Liver (tissue), 9 donors: Measurements from ENCODE around the gene LKAAEAR1. TPM values are rescaled to one million over a fixed set of nuclear protein-coding genes. Genes with fewer than 3 reads are reported as not detected.

Source experiments
- DNase-seq: peaks from one replicate; pipeline ENCODE4 v3.0.0-alpha.2; 2017; ENCODE audit warnings: low spot score
- H3K27ac ChIP-seq, 2 donors: one replicate each; pipeline ENCODE4 v1.7.0; 2013; ENCODE audit warnings: inconsistent platforms in 2 of 2, low read length in 2 of 2, control low read depth in 1 of 2, low read depth in 1 of 2, mild to moderate bottlenecking in 1 of 2
- H3K27me3 ChIP-seq, 4 donors: one replicate each; pipeline versions ENCODE4 v1.6.1 to v1.7.0; 2013; ENCODE audit warnings: low read length in 3 of 4, inconsistent platforms in 1 of 4, mild to moderate bottlenecking in 1 of 4, moderate library complexity in 1 of 4; ENCODE audit not compliant: control insufficient read depth in 4 of 4, insufficient read depth in 4 of 4
- H3K36me3 ChIP-seq, 4 donors: one replicate each; pipeline versions ENCODE4 v1.6.1 to v1.7.0; 2013; ENCODE audit warnings: low read length in 3 of 4, mild to moderate bottlenecking in 3 of 4, low read depth in 1 of 4, moderate library complexity in 1 of 4; ENCODE audit not compliant: control insufficient read depth in 4 of 4, insufficient read depth in 3 of 4
- H3K4me1 ChIP-seq, 4 donors: one replicate each; pipeline versions ENCODE4 v1.6.1 to v1.7.0; 2013; ENCODE audit warnings: low read length in 3 of 4, mild to moderate bottlenecking in 3 of 4, moderate library complexity in 1 of 4; ENCODE audit not compliant: control insufficient read depth in 4 of 4, insufficient read depth in 4 of 4
- H3K4me3 ChIP-seq, 3 donors: one replicate each; pipeline versions ENCODE4 v1.6.1 to v1.7.0; 2013; ENCODE audit warnings: low read length in 3 of 3, control low read depth in 1 of 3, low read depth in 1 of 3, mild to moderate bottlenecking in 1 of 3
- H3K9ac ChIP-seq, 2 donors: one replicate each; pipeline ENCODE4 v1.7.0; 2013; ENCODE audit warnings: low read length in 2 of 2, mild to moderate bottlenecking in 2 of 2, moderate library complexity in 2 of 2, control low read depth in 1 of 2, low read depth in 1 of 2
- H3K9me3 ChIP-seq, 4 donors: one replicate each; pipeline versions ENCODE4 v1.6.1 to v1.7.0; 2013; ENCODE audit warnings: low read length in 3 of 4; ENCODE audit not compliant: control insufficient read depth in 4 of 4
- ATF3 ChIP-seq: IDR thresholded peaks from 2 replicates; pipeline ENCODE4 v1.6.1; 2016; ENCODE audit warnings: antibody characterized with exemption
- CTCF ChIP-seq: fragments of 150-350 bp; IDR thresholded peaks from 2 replicates; pipeline ENCODE4 v1.5.1; 2017; ENCODE audit warnings: improper control_type of control experiment, low read depth, low read length; ENCODE audit not compliant: missing input control
- EGR1 ChIP-seq, 2 donors: IDR thresholded peaks; 2 replicates each; pipeline ENCODE4 v1.6.1; 2016 to 2018; ENCODE audit warnings: antibody characterized with exemption in 2 of 2, low read depth in 2 of 2
- FOXA1 ChIP-seq: IDR thresholded peaks from 2 replicates; pipeline ENCODE4 v1.6.1; 2016; ENCODE audit warnings: antibody characterized with exemption
- FOXA2 ChIP-seq: IDR thresholded peaks from 2 replicates; pipeline ENCODE4 v1.6.1; 2016; ENCODE audit warnings: antibody characterized with exemption
- GABPA ChIP-seq, 2 donors: IDR thresholded peaks in 1 of 2; conservative IDR thresholded peaks in 1 of 2; 2 replicates each; pipeline ENCODE4 v1.6.1; 2016; ENCODE audit warnings: antibody characterized with exemption in 2 of 2, mild to moderate bottlenecking in 1 of 2, moderate library complexity in 1 of 2
- HNF4A ChIP-seq, 2 donors: conservative IDR thresholded peaks; 2 replicates each; pipeline ENCODE4 v1.6.1; 2016; ENCODE audit warnings: antibody characterized with exemption in 2 of 2, mild to moderate bottlenecking in 2 of 2
- HNF4G ChIP-seq: IDR thresholded peaks from 2 replicates; pipeline ENCODE4 v1.6.1; 2016; ENCODE audit warnings: antibody characterized with exemption
- JUND ChIP-seq, 2 donors: IDR thresholded peaks; 2 replicates each; pipeline ENCODE4 v1.6.1; 2016; ENCODE audit warnings: antibody characterized with exemption in 2 of 2
- MAX ChIP-seq: IDR thresholded peaks from 2 replicates; pipeline ENCODE4 v1.6.1; 2016; ENCODE audit warnings: antibody characterized with exemption
- NR2F2 ChIP-seq: IDR thresholded peaks from 2 replicates; pipeline ENCODE4 v1.6.1; 2016; ENCODE audit warnings: antibody characterized with exemption
- RAD21 ChIP-seq, 2 donors: IDR thresholded peaks; 2 replicates each; pipeline ENCODE4 v1.6.1; 2016; ENCODE audit warnings: antibody characterized with exemption in 2 of 2, mild to moderate bottlenecking in 2 of 2
- REST ChIP-seq: IDR thresholded peaks from 2 replicates; pipeline ENCODE4 v1.6.1; 2016; ENCODE audit warnings: antibody characterized with exemption, mild to moderate bottlenecking
- RXRA ChIP-seq, 2 donors: IDR thresholded peaks; 2 replicates each; pipeline ENCODE4 v1.6.1; 2017 to 2018; ENCODE audit warnings: antibody characterized with exemption in 2 of 2, mild to moderate bottlenecking in 1 of 2
- TAF1 ChIP-seq: conservative IDR thresholded peaks from 2 replicates; pipeline ENCODE4 v1.6.1; 2016; ENCODE audit warnings: antibody characterized with exemption, mild to moderate bottlenecking
- YY1 ChIP-seq: IDR thresholded peaks from 2 replicates; pipeline ENCODE4 v1.6.1; 2016; ENCODE audit warnings: antibody characterized with exemption, mild to moderate bottlenecking
- ZBTB33 ChIP-seq: IDR thresholded peaks from 2 replicates; pipeline ENCODE4 v1.6.1; 2016; ENCODE audit warnings: antibody characterized with exemption
- WGBS: extraction: QIAGEN DNeasy Blood & Tissue Kit; methylation state at CpG from one replicate; pipeline ENCODE4 v1.1.7; 2013; 5-methylcytosine and 5-hydroxymethylcytosine counted together
- polyA plus RNA-seq, 2 donors: library from polyadenylated mRNA; stranded (reverse) in 1 of 2; unstranded in 1 of 2; fragments of 200-250 nt in 1 of 2; fragments of >200 nt in 1 of 2; fragmentation: Nextera tagmentation in 1 of 2; extraction: Ambion mirVana in 1 of 2; gene quantifications; one replicate each; pipeline versions ENCODE4 v1.2.1 to v1.2.3, GENCODE V29; 2013 to 2015
- total RNA-seq, 2 donors: library from RNA; depleted of rRNA; stranded (reverse); fragments of >200 nt; gene quantifications; one replicate each; pipeline ENCODE4 v1.2.3, GENCODE V29; 2014
- donor health status: healthy.
- donor health status: healthy.
- donor health status: healthy.
- donor health status: healthy.
- donor health status: healthy.

The LKAAEAR1 gene
- total and polyA plus RNA-seq, 4 donors, result 0.08 TPM; not detected in 3

GRCh38 chr20:64041040-64041780 lies 43.0 kb downstream of the LKAAEAR1 start:
- Histone ChIP-seq H3K27ac (no peak overlapping the region), H3K36me3 (no peaks in the 10 kb centered on the region), H3K4me1 (peaks cover 7 to 26% (median 11%) of the 10 kb centered on the region in 4 donors), H3K4me3 (no peak overlapping the region), H3K9ac (no peak overlapping the region), H3K9me3 (no peaks in the 10 kb centered on the region), H3K27me3 (peaks cover 0 to 3% (median 2%) of the 10 kb centered on the region in 4 donors)
- TF ChIP-seq HNF4G (no peak), JUND (IDR thresholded peaks at IDR 0.05) (no peak), MAX (no peak), GABPA (IDR thresholded peaks at IDR 0.05 in 1 of 2, conservative IDR thresholded peaks at IDR 0.05 in 1 of 2) (no peak), FOXA1 (no peak), EGR1 (IDR thresholded peaks at IDR 0.05; ENCODE audit: low read depth in 2 of 2) (no peak), RXRA (IDR thresholded peaks at IDR 0.05) (no peak), NR2F2 (no peak), REST (no peak), YY1 (no peak), RAD21 (IDR thresholded peaks at IDR 0.05) (no peak), ATF3 (no peak), TAF1 (no peak), FOXA2 (no peak), ZBTB33 (no peak), HNF4A (conservative IDR thresholded peaks at IDR 0.05) (no peak), CTCF (no peak)
- no peak for DNase-seq
- 67% methylated on average over 15 of the region's 15 CpGs for WGBS
